Measurements from ENCODE around the gene COQ10A. TPM values are rescaled to one million over a fixed set of nuclear protein-coding genes. Genes with fewer than 3 reads are reported as not detected.

COQ10A gene
- total RNA-seq, 1 experiment from 2014 or later: 24.4 TPM

DNA sequence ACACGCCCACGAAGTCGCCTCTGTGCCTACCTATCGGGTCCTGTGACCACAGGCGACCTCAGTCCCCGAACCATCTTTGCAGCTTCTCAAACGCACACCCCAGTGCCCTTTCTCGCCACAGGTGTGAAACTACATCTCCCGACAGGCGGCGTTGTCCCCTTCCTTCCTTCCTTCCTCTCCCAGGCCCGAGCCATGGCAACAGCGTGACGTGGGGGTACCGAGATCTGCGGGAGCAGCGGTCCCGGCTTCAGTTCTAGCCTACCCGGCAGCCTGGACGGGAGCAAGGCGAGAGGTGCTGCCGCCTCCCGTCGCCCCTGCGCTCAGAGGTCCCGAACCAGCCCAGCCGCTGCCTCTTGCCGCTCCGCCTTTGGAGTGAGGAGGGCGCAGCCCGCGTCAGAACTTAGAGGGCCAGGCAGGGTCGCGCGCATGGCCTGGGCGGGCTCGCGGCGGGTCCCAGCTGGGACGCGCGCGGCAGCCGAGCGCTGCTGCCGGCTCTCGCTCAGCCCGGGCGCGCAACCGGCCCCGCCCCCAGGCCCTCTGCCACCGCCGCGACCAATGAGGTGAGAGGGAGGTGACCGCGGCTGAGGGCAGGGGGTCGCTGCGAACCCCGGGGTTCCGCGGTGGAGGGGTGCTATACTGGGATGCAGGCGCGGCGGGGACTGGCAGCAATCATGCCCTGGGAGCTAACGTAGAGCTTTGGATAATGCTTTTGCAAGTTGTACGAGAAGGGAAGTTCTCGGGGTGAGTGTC lies at the start of gene COQ10A (continued):
- no peak for TF ChIP-seq ZNF532 (CRISPR knock-in tag; IDR thresholded peaks at IDR 0.05; ENCODE audit: borderline replicate concordance)
- no peak for TF ChIP-seq ZNF671 (CRISPR knock-in tag; IDR thresholded peaks at IDR 0.05)
- no peak for TF ChIP-seq TEAD4 (CRISPR knock-in tag; IDR thresholded peaks at IDR 0.05)
- TF ChIP-seq, protein P1, sequence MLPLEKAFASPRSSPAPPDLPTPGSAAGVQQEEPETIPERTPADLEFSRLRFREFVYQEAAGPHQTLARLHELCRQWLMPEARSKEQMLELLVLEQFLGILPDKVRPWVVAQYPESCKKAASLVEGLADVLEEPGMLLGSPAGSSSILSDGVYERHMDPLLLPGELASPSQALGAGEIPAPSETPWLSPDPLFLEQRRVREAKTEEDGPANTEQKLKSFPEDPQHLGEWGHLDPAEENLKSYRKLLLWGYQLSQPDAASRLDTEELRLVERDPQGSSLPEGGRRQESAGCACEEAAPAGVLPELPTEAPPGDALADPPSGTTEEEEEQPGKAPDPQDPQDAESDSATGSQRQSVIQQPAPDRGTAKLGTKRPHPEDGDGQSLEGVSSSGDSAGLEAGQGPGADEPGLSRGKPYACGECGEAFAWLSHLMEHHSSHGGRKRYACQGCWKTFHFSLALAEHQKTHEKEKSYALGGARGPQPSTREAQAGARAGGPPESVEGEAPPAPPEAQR (CRISPR knock-in tag; IDR thresholded peaks at IDR 0.05): no peak
- TF ChIP-seq, protein P2, sequence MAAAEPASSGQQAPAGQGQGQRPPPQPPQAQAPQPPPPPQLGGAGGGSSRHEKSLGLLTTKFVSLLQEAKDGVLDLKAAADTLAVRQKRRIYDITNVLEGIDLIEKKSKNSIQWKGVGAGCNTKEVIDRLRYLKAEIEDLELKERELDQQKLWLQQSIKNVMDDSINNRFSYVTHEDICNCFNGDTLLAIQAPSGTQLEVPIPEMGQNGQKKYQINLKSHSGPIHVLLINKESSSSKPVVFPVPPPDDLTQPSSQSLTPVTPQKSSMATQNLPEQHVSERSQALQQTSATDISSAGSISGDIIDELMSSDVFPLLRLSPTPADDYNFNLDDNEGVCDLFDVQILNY (CRISPR knock-in tag; IDR thresholded peaks at IDR 0.05): peak; percentile 86
- peak; percentile 91 for TF ChIP-seq FOXK1 (CRISPR knock-in tag; IDR thresholded peaks at IDR 0.05)
- no peak for TF ChIP-seq RORB (CRISPR knock-in tag; IDR thresholded peaks at IDR 0.05)
- no peak for TF ChIP-seq ATF6 (CRISPR knock-in tag; IDR thresholded peaks at IDR 0.05)
- TF ChIP-seq CREB1 (CRISPR knock-in tag; IDR thresholded peaks at IDR 0.05): peak; percentile 39; the same call in 1 of the 2 replicates
- TF ChIP-seq, protein P3, sequence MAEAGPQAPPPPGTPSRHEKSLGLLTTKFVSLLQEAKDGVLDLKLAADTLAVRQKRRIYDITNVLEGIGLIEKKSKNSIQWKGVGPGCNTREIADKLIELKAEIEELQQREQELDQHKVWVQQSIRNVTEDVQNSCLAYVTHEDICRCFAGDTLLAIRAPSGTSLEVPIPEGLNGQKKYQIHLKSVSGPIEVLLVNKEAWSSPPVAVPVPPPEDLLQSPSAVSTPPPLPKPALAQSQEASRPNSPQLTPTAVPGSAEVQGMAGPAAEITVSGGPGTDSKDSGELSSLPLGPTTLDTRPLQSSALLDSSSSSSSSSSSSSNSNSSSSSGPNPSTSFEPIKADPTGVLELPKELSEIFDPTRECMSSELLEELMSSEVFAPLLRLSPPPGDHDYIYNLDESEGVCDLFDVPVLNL (CRISPR knock-in tag; IDR thresholded peaks at IDR 0.05; ENCODE audit: borderline replicate concordance, low read depth): no peak
- no peak for TF ChIP-seq JAZF1 (CRISPR knock-in tag; IDR thresholded peaks at IDR 0.05)
- no peak for TF ChIP-seq MLX (CRISPR knock-in tag; IDR thresholded peaks at IDR 0.05)
- TF ChIP-seq ZNF396 (CRISPR knock-in tag; IDR thresholded peaks at IDR 0.05; ENCODE audit: borderline replicate concordance): no peak
- TF ChIP-seq NFE2L1 (CRISPR knock-in tag; IDR thresholded peaks at IDR 0.05): no peak
- no peak for TF ChIP-seq ZNF281 (CRISPR knock-in tag; IDR thresholded peaks at IDR 0.05)
- peak; percentile 79; the same call in 1 of the 2 replicates for TF ChIP-seq SP1 (CRISPR knock-in tag; conservative IDR thresholded peaks at IDR 0.05)
- TF ChIP-seq, protein P4, sequence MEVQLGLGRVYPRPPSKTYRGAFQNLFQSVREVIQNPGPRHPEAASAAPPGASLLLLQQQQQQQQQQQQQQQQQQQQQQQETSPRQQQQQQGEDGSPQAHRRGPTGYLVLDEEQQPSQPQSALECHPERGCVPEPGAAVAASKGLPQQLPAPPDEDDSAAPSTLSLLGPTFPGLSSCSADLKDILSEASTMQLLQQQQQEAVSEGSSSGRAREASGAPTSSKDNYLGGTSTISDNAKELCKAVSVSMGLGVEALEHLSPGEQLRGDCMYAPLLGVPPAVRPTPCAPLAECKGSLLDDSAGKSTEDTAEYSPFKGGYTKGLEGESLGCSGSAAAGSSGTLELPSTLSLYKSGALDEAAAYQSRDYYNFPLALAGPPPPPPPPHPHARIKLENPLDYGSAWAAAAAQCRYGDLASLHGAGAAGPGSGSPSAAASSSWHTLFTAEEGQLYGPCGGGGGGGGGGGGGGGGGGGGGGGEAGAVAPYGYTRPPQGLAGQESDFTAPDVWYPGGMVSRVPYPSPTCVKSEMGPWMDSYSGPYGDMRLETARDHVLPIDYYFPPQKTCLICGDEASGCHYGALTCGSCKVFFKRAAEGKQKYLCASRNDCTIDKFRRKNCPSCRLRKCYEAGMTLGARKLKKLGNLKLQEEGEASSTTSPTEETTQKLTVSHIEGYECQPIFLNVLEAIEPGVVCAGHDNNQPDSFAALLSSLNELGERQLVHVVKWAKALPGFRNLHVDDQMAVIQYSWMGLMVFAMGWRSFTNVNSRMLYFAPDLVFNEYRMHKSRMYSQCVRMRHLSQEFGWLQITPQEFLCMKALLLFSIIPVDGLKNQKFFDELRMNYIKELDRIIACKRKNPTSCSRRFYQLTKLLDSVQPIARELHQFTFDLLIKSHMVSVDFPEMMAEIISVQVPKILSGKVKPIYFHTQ (CRISPR knock-in tag; IDR thresholded peaks at IDR 0.05): no peak
- no peak for TF ChIP-seq SOX15 (CRISPR knock-in tag; IDR thresholded peaks at IDR 0.05)
- TF ChIP-seq MXD4 (CRISPR knock-in tag; IDR thresholded peaks at IDR 0.05; ENCODE audit: borderline replicate concordance): no peak
- TF ChIP-seq JUN (CRISPR knock-in tag; IDR thresholded peaks at IDR 0.05): no peak
- TF ChIP-seq NR3C1 (CRISPR knock-in tag; conservative IDR thresholded peaks at IDR 0.05; ENCODE audit: low read depth): 0 out of 2 replicates have a peak, but pooled peaks have one; percentile 48
- no peak for TF ChIP-seq NR1H2 (CRISPR knock-in tag; IDR thresholded peaks at IDR 0.05)
- TF ChIP-seq PRRX2 (CRISPR knock-in tag; IDR thresholded peaks at IDR 0.05): no peak
